ENCODE data around the gene KIAA1191. TPM values are rescaled to one million over a fixed set of nuclear protein-coding genes. Genes with fewer than 3 reads are reported as not detected.
A peak's percentile ranks its signal among the peaks of the same experiment; 100 is the strongest.

KIAA1191 gene
- total and polyA plus RNA-seq, 3 donors from 2014 or later, result 34.9 to 60.3 (median 35.5) TPM

- WGBS, 2 donors, result 70 to 83% methylated on average over 12 to 13 of the region's 13 CpGs
- TF ChIP-seq CTCF (IDR thresholded peaks at IDR 0.05), result no peak
- TF ChIP-seq POLR2A (IDR thresholded peaks at IDR 0.05), result no peak
- H3K36me3 ChIP-seq (ENCODE audit: low read depth, missing control alignments), result no peaks in the 10 kb centered on the region
- H3K4me1 ChIP-seq, result peaks cover 19% of the 10 kb centered on the region
- H3K27ac ChIP-seq, result peak overlapping the region in 1 of 2 donors; percentile 38
- intact Hi-C loops (cut with DNase I; ENCODE audit: low total_unique reads), result no loop called here
- no peaks in the 10 kb centered on the region for H3K27me3 ChIP-seq
- no peaks in the 10 kb centered on the region for H3K9me3 ChIP-seq
- DNase-seq, result peak; percentile 77
- no peak overlapping the region for H3K4me3 ChIP-seq
Measured at GRCh38 chr5:176371621-176372539, 10.3 kb upstream of the KIAA1191 start.

DNA sequence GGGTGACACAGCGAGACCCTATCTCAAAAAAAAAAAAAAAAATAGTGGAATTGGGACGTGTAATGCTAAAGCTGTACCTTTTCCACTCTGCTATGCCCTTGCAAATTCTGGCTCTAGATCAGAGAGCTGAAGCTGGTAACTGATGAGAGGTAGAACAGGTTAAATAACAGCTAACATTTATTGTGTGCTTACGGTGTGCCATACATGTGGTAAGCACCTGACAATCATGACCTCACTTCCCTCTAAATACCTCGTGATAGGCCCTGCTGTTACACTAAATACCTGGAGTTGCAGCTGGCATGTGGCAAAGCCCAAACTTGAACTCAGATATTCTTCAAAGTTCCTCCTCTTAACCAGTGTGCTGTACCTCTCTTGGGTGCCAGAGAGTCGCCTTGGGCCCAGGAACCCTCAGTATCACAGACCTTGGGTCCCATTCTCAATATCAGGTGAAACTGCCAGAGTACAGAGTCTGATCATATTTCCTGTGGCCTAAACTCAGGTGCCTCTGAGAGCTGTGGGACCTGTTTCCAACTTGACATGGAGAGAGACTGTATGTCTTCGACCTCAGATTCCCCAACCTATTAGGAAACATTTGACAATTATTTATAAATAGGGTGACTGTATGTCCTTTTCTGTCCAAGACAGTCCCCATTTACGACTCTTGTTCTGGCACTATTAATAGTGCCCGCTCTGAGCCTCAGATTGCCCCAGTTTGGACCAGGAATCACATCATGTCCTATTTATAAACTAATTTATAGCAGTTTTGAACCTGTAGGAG is 8.6 kb upstream of the KIAA1191 start:
- no peak for DNase-seq
- WGBS, 2 donors, result 87 to 89% methylated on average over 8 of the region's 8 CpGs
- Histone ChIP-seq H3K4me3 (no peak overlapping the region), H3K27ac (no peak overlapping the region), H3K36me3 (ENCODE audit: low read depth, missing control alignments) (no peaks in the 10 kb centered on the region), H3K27me3 (no peaks in the 10 kb centered on the region), H3K4me1 (peaks cover 19% of the 10 kb centered on the region), H3K9me3 (no peaks in the 10 kb centered on the region)
- TF ChIP-seq POLR2A (IDR thresholded peaks at IDR 0.05) (no peak), CTCF (IDR thresholded peaks at IDR 0.05) (no peak)
- intact Hi-C loops (cut with DNase I; ENCODE audit: low total_unique reads), result no loop called here

DNA sequence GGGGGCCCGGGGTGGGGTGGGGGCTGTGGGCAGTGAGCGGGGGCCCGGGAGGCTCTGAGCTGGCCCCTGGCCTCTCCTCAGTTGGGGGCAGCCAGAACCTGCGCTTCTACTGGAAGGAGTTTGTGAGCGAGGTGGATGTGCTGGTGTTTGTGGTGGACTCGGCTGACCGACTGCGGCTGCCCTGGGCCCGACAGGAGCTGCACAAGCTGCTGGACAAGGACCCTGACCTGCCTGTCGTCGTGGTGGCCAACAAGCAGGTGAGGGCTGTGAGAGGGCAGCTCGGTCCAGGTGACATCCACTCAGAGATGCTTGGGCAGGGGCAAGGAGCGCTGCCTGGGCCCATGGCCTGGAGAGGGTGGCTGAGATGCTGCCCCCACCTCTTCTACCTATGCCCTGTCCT is 7.2 kb upstream of the KIAA1191 start:
- no peak for DNase-seq
- intact Hi-C loops (cut with DNase I; ENCODE audit: low total_unique reads), result no loop called here
- Histone ChIP-seq H3K9me3 (no peaks in the 10 kb centered on the region), H3K4me1 (peaks cover 16% of the 10 kb centered on the region), H3K36me3 (ENCODE audit: low read depth, missing control alignments) (no peaks in the 10 kb centered on the region), H3K27ac (no peak overlapping the region), H3K4me3 (no peak overlapping the region), H3K27me3 (no peaks in the 10 kb centered on the region)
- WGBS, 2 donors, result 95 to 96% methylated on average over 11 of the region's 13 CpGs
- TF ChIP-seq POLR2A (IDR thresholded peaks at IDR 0.05), result no peak
- no peak for TF ChIP-seq CTCF (IDR thresholded peaks at IDR 0.05)

DNA sequence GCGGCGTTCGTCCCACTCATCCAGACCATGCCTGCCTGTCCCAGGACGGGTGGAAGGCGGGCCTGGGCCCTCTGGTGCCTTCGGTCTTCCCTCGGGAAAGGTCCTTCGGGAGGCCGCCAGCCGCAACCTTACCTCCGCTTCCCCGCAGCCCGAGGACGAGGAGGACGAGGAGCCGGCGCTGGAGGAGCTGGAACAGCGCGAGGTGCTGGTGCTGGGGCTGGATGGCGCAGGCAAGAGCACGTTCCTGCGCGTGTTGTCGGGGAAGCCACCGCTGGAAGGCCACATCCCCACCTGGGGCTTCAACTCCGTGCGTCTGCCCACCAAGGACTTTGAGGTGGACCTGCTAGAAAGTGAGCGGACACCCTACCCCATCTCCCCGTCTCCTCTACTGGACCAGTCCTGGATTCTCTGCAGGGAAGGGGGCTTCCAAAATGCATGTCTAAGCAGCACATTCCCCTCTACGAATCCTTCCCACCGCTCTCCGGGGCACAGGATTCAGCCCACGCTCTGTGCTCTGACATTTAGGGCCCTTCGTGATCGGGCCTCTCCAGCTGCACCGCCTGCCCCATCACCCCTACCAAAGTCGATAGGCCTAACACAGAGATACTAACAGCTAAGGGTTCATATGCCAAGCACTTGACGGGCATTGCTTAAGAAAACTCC is 4.8 kb upstream of the KIAA1191 start:
- Histone ChIP-seq H3K27me3 (no peaks in the 10 kb centered on the region), H3K4me1 (no peaks in the 10 kb centered on the region), H3K9me3 (no peaks in the 10 kb centered on the region), H3K36me3 (ENCODE audit: low read depth, missing control alignments) (no peaks in the 10 kb centered on the region), H3K4me3 (peak overlapping the region; percentile 75 to 79), H3K27ac (peak overlapping the region; percentile 40 to 80)
- no peak for DNase-seq
- no peak for TF ChIP-seq CTCF (IDR thresholded peaks at IDR 0.05)
- TF ChIP-seq POLR2A (IDR thresholded peaks at IDR 0.05), result no peak
- 39 to 45% methylated on average over 27 to 38 of the region's 38 CpGs for WGBS, 2 donors
- intact Hi-C loops (cut with DNase I; ENCODE audit: low total_unique reads), result no loop called here
